HG02970 (cell line): ENCODE results near the gene CALR.
"Not testable (repeated sequence)": the region's sequence is repeated elsewhere in the genome, so short reads cannot be mapped to it uniquely, and the experiment has no call there.

Source experiments
- ATAC-seq: cut with Tn5 transposase; IDR thresholded peaks from one replicate; pipeline ENCODE4 v1.9.1; 2021; ENCODE audit warnings: mild to moderate bottlenecking, moderate library complexity, moderate number of reproducible peaks; ENCODE audit not compliant: unreplicated experiment, low FRiP score

CALR gene

DNA sequence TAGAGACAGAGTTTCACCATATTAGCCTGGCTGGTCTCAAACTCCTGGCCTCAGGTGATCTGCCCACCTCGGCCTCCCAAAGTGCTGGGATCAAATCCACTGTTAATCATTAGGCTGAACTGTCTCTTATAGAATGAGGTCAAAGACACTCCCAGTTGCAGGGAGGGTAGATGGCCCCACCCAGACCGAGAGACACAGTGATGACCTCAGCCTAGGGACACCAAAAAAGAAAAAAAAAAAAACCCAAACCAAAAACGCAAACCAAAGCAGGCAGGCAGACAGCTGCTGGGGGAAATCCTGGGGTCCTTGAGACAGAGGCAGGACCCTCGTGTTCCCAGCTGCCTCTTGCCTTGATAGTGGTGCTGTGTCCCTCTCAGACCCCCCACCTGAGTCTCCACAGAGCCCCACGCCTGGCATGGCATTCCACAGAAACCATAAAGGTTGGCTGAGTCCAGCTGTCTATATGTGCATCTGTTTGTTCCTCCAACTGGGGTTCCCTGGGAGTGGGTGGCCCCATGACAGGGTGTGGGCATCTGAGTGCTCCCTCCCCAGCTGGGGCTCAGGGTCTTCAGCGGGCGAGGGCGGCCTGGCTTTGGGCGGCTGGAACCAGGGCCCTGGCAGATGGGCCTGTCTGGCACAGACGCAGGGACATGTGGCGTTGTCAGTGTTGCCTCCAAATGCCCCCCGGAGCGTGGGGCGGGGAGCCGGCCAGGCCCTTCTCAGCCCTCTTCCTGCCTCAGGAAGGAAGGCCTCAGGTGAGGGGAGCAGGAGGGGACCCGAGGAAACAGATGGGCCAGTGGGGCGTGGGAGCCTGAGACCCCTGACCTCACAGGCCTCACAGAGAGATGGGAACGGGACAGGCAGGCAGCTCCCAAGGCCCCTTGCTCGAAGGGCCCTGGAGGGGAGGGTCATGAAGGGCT, 36.2 kb downstream of the CALR start:
- no peak for ATAC-seq

DNA sequence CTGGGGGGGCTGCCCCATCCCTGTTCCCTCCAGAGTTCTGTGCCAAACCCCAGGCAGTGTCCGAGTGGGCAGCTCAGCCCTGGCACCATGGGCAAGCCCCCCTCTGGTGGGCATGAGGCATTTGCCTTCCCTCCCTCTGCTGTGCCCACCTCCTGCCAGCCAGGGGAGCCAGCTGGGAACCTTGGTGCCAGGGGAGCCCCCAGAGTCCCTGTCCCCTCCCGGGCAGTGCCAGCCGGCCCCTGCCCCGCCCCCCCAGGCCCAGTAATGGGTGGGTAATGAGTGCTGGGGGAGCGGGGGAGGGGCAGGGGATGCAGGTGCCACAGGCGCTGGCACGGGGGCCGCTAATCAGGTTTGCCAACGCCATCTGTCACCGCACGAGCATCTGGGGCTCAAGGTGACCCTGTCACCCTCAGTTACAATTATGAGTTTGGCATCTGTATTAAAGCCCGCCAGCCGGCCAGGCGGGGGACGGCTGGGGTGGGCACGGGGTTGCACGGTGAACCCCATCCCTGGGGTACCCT, 36.9 kb downstream of the CALR start:
- ATAC-seq, result no peak

- not testable (repeated sequence) for ATAC-seq
Observed at GRCh38 chr19:12976109-12976508, 37.7 kb downstream of the CALR start.

DNA sequence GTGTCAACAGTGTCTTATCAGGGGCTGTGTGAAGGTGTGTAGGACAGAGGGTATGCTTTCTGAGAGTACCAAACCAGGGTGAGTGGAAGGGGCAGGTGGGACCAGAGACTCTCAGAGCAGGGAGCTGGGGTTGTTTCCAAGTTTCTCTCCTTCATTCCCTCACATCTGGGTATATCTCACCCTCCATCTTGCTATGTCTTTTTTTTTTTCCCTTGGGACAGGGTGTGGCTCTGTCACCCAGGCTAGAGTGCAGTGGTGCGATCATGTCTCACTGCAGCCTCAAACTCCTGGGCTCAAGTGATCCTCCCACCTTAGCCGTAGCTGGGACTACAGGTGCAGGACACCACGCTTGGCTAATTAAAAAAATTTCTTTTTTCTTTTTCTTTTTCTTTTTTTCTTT, 41.6 kb downstream of the CALR start:
- ATAC-seq, result no peak

- no peak for ATAC-seq
Observed at GRCh38 chr19:12982648-12983047, 44.2 kb downstream of the CALR start.

GRCh38 chr19:12983091-12983490, 44.7 kb downstream of the CALR start:
- no peak for ATAC-seq

GRCh38 chr19:12983542-12984142, 45.2 kb downstream of the CALR start:
- ATAC-seq, result no peak

- no peak for ATAC-seq
Observed at GRCh38 chr19:12984143-12984627, 45.8 kb downstream of the CALR start.

DNA sequence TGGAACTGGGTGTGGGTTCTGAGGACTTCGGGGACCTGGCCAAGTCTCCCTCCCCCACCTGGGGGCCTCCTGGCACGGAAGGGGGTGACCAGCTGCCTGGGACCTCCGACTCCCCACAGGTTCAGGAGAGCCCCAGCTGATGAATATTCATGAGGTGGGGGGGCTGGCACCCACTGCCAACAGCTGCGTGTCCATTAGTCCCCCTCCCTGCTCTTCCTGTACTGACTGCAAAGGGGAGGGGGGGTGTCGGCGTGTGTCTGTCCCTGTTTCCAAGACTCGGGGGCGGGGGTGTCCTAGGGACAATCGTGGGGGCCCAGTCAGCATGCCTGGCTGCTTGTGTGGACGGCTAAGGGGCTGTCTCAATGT, 46.3 kb downstream of the CALR start:
- ATAC-seq, result no peak

DNA sequence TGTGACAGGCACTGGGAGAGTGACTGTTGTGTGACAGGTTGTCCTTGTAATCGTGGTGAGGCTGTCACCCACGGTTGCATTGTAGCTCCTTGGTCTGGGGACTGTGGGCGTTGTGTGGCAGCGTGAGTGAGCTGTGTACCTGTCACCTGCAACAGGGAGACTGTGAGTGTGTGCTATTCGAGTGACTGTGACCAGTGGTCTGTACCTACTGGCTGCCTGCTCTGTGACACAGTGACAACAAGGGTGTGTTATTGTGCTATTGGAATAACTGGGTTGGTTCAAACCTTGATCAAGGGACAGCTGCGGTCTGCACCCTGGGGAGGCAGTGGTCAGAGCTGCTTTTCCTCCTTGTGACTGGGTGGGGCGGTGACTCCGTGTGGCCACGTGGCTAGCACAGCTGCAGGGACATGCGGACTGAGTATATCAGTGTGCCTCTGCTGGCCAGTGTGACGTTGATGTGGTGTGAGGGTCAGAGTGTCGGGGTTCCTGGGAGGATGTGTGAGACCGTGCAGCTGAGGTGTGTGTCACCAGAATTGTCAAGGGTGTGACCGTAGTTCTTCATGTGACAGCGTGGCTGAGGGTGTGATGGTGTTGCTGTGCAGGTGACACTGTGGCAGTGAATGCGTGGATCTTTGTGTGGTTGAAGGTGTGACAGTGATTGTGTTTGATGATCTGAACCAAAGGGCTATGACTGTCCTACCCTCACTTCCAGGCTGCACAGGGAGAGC, 46.8 kb downstream of the CALR start:
- no peak for ATAC-seq

- no peak for ATAC-seq
Observed at GRCh38 chr19:12986726-12987125, 48.3 kb downstream of the CALR start.

GRCh38 chr19:12987190-12987589, 48.8 kb downstream of the CALR start:
- ATAC-seq, result no peak

DNA sequence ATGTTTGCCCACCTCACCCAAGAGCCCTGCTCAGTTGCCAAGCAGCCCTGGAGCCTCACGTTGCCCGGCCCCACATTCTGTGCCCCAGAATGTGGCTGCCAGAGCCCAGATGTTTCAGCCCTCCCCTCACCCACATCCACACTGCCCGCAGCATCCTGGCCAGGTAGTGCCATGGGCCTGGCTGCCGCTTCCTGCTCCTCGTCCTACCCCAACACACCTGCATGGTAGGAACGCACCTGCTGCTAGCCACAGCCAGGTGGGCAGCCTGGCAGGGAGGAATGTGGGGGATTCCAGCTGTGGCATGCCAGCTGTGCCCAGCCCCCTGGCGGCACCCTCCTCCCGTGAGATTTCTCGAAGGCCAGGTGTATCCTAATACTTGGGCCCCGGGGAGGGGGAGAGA, 49.4 kb downstream of the CALR start:
- ATAC-seq, result no peak

- ATAC-seq, result no peak
Observed at GRCh38 chr19:12990431-12990830, 52.0 kb downstream of the CALR start.

DNA sequence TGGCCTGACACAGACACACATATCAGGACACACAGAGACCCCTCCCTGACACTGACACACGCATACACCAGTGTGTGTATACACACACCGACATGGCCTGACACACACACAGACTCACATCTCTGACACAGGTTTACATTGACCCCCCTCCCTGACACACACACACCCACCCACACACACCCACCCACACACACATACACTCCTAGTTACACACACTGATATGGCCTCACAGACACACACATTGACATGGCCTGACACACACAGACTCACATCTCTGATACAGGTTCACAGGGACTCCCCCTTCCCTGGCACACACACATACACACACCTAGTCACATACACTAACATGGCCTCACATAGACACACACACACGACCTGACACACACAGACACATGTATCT, 52.4 kb downstream of the CALR start:
- no peak for ATAC-seq

DNA sequence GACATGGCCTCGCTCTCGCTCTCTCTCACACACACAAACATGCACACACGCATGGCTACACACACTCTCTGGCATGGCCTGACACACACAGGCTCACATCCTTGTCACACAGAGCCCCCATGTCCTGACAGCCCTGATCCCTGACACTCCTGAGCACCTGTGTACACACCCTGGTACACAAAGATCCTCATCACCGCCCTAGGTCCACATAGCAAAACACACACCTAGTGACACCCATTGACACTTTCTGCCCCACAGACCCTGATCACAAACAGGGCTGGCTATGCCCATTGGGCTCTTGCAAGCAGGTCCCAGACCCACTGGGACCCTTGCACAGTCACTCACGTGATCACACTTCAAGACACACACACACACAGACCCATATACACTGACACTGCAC, 52.9 kb downstream of the CALR start:
- ATAC-seq, result no peak

- ATAC-seq, result no peak
Observed at GRCh38 chr19:12992729-12993128, 54.3 kb downstream of the CALR start.

DNA sequence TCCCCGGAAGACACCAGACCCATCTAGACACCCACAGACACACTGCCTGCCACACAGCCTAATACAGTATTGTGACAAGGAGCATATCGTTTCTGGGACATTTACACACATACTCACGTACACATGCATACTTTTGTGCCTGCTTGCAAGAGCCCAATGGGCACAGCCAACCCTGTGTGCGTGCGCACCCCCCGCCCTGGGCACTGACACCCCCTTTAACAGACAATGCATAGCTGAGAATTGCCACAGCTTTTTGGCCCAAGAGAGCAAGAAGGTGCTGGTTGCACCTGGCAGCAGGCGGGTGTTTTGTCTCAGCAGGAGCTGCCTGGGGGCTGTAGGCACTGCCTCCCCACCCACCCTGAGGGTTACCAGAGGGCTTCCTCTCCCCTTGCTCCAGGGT, 55.2 kb downstream of the CALR start:
- ATAC-seq, result no peak
